ENCODE measurements around the gene SLAMF8. TPM values are rescaled to one million over a fixed set of nuclear protein-coding genes. Genes with fewer than 3 reads are reported as not detected.

Gene SLAMF8
- total RNA-seq, 2 donors from 2014 or later = 3.6 TPM; not detected in 1

- no peaks in the 10 kb centered on the region for H3K27me3 ChIP-seq
- TF ChIP-seq POLR2A (IDR thresholded peaks at IDR 0.05) = no peak
- H3K4me3 ChIP-seq = no peak overlapping the region
- H3K36me3 ChIP-seq (replicated peaks in 1 of 2; ENCODE audit: insufficient read depth in 1 of 2, low read depth in 2 of 2) = no peaks in the 10 kb centered on the region
- no peaks in the 10 kb centered on the region for H3K9me3 ChIP-seq
- peaks cover 4% of the 10 kb centered on the region for H3K4me1 ChIP-seq
- peak in 3 of 4 donors; percentile 13 to 49 (median 38) for DNase-seq
- intact Hi-C loops (cut with DNase I) = no loop called here
- 61 to 65% methylated on average over 11 of the region's 11 CpGs for WGBS, 2 donors
- peak overlapping the region in 2 of 4 donors; percentile 17 to 18 for H3K27ac ChIP-seq
- peak; percentile 88 for ATAC-seq
Observed at GRCh38 chr1:159817276-159818041, 9.2 kb upstream of the SLAMF8 start.

DNA sequence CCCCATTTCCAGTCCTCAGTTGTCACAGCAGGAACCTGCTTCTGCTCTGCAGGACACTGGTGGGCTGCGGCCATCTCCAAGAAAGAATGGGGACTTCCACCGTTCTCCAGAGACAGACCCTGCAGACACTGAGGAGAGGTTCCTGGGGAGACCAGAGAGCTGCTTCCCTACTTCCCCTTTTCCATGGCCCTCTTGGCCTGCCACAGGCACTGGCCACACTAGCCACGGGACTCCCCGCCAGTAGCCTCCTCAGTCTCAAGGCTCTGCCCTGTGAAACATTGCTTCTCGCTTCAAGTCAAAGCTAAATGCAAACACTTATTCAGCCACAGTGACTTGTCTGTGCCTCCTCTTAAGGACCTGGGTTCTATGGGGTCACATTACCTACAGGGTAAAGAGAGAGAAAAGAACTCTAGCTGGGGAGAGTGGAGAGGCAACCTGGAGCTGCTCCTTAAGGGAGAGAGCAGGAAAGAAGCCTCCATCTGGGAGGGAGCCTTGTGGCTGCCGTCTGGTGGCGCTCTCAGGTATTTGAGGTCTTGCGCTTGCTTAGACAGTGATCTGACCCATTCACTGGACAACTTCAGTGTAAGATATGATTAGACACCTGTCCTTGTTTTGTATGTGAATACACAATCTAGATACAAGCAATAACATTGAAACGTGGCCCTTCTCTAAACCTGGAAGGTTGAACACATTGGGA lies 5.4 kb upstream of the SLAMF8 start:
- Histone ChIP-seq H3K9me3 (no peaks in the 10 kb centered on the region), H3K36me3 (replicated peaks in 1 of 2; ENCODE audit: insufficient read depth in 1 of 2, low read depth in 2 of 2) (no peaks in the 10 kb centered on the region), H3K27me3 (no peaks in the 10 kb centered on the region), H3K4me1 (peaks cover 4% of the 10 kb centered on the region), H3K4me3 (no peak overlapping the region), H3K27ac (no peak overlapping the region)
- DNase-seq (no peak), ATAC-seq (no peak)
- TF ChIP-seq POLR2A (IDR thresholded peaks at IDR 0.05) = no peak
- TF ChIP-seq CTCF (IDR thresholded peaks at IDR 0.05) = no peak
- intact Hi-C loops (cut with DNase I) = no loop called here
- WGBS, 2 donors = 68 to 78% methylated on average over 9 of the region's 9 CpGs

GRCh38 chr1:159823406-159823805 lies 3.3 kb upstream of the SLAMF8 start:
- H3K9me3 ChIP-seq = no peaks in the 10 kb centered on the region
- no peak for TF ChIP-seq CTCF (IDR thresholded peaks at IDR 0.05)
- TF ChIP-seq POLR2A (IDR thresholded peaks at IDR 0.05) = no peak
- H3K27ac ChIP-seq = no peak overlapping the region
- H3K27me3 ChIP-seq = no peaks in the 10 kb centered on the region
- ATAC-seq = no peak
- intact Hi-C loops (cut with DNase I) = no loop called here
- WGBS, 2 donors = 32 to 54% methylated on average over 3 to 7 of the region's 7 CpGs
- no peak for DNase-seq
- no peak overlapping the region for H3K4me3 ChIP-seq
- no peaks in the 10 kb centered on the region for H3K36me3 ChIP-seq (replicated peaks in 1 of 2; ENCODE audit: insufficient read depth in 1 of 2, low read depth in 2 of 2)
- H3K4me1 ChIP-seq = no peaks in the 10 kb centered on the region

GRCh38 chr1:159825564-159825963 lies 1.1 kb upstream of the SLAMF8 start:
- TF ChIP-seq POLR2A (IDR thresholded peaks at IDR 0.05) (no peak), CTCF (IDR thresholded peaks at IDR 0.05) (no peak)
- WGBS, 2 donors = 49 to 57% methylated on average over 3 of the region's 3 CpGs
- no peak for ATAC-seq
- Histone ChIP-seq H3K27ac (no peak overlapping the region), H3K36me3 (replicated peaks in 1 of 2; ENCODE audit: insufficient read depth in 1 of 2, low read depth in 2 of 2) (no peaks in the 10 kb centered on the region), H3K9me3 (no peaks in the 10 kb centered on the region), H3K4me1 (no peaks in the 10 kb centered on the region), H3K4me3 (no peak overlapping the region), H3K27me3 (no peaks in the 10 kb centered on the region)
- intact Hi-C loops (cut with DNase I) = no loop called here
- no peak for DNase-seq

DNA sequence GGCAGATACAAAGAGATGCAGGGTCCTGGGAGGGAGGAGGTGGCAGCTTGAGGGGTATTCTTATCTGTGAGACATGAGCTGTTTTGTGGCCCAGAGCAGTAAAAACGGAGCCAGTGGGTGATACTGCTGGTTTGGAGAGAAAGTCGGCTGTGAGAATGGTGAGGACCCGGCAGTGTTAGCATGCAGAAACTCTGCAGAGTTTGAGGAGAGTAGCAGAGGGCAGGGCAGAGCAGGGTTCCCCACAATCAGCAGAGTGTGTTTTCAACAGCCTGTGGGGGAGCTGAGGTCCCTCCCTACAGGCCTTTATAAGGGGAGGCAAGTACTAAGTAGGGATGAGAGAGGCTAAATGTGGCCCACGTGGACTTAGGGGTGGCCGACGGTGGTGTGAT lies 423 bp downstream of the SLAMF8 start:
- no peak for TF ChIP-seq CTCF (IDR thresholded peaks at IDR 0.05)
- no peak for TF ChIP-seq POLR2A (IDR thresholded peaks at IDR 0.05)
- Histone ChIP-seq H3K27me3 (no peaks in the 10 kb centered on the region), H3K4me1 (no peaks in the 10 kb centered on the region), H3K36me3 (replicated peaks in 1 of 2; ENCODE audit: insufficient read depth in 1 of 2, low read depth in 2 of 2) (no peaks in the 10 kb centered on the region), H3K27ac (no peak overlapping the region), H3K4me3 (no peak overlapping the region), H3K9me3 (no peaks in the 10 kb centered on the region)
- intact Hi-C loops (cut with DNase I) = no loop called here
- DNase-seq = no peak
- ATAC-seq = no peak
- 65 to 76% methylated on average over 6 of the region's 6 CpGs for WGBS, 2 donors

All from body of pancreas (tissue), 4 donors.